Bone marrow (tissue), 2 donors: Measurements from ENCODE around the gene RNF175.
"Not testable (repeated sequence)": the region's sequence is repeated elsewhere in the genome, so short reads cannot be mapped to it uniquely, and the experiment has no call there.

Source experiments
- DNase-seq, 2 donors: peaks; one replicate each; lab custom pipeline; 2025; lab: John Stamatoyannopoulos, UW

Gene RNF175

GRCh38 chr4:153679486-153679885 lies 80.3 kb downstream of the RNF175 start:
- no peak for DNase-seq

- DNase-seq = no peak
These were observed 82.8 kb downstream of the RNF175 start for GRCh38 chr4:153676984-153677383.

GRCh38 chr4:153676486-153676885 lies 83.3 kb downstream of the RNF175 start:
- no peak for DNase-seq

GRCh38 chr4:153669838-153670237 lies 90.0 kb downstream of the RNF175 start:
- no peak for DNase-seq

GRCh38 chr4:153668647-153669046 lies 91.2 kb downstream of the RNF175 start:
- DNase-seq = no peak

- not testable (repeated sequence) for DNase-seq
These were observed 93.3 kb downstream of the RNF175 start for GRCh38 chr4:153666505-153666904.

- DNase-seq = no peak
These were observed 96.2 kb downstream of the RNF175 start for GRCh38 chr4:153663667-153664066.

- DNase-seq = no peak
These were observed 97.9 kb downstream of the RNF175 start for GRCh38 chr4:153661908-153662307.

GRCh38 chr4:153661215-153661822 lies 98.5 kb downstream of the RNF175 start:
- DNase-seq = peak in 1 of 2 donors; percentile 18
